Stimulated activated CD8-positive, alpha-beta memory T cell treated with anti-CD3 and anti-CD28 coated beads, Interleukin-15, amount 100 ng/mL, for 48 hours (primary cell): Measurements from ENCODE around the gene SLC2A9.

Experiments
- DNase-seq, 2 donors: peaks; one replicate each; pipeline ENCODE4 v3.0.0-alpha.2; 2020; ENCODE audit warnings: low read depth in 2 of 2

SLC2A9 gene

GRCh38 chr4:10020871-10021652 lies at the start of gene SLC2A9:
TSS of gene SLC2A9 (minus strand) at chr4:10021497. CDS start at chr4:10021429, 68 bp downstream.
- no peak for DNase-seq

GRCh38 chr4:10069075-10069642 lies 47.9 kb upstream of the SLC2A9 start:
- DNase-seq: no peak

GRCh38 chr4:10066670-10067651 lies 45.7 kb upstream of the SLC2A9 start:
- DNase-seq: no peak

GRCh38 chr4:10066206-10066605 lies 44.9 kb upstream of the SLC2A9 start:
- no peak for DNase-seq

- DNase-seq: no peak
These were observed 42.4 kb upstream of the SLC2A9 start for GRCh38 chr4:10063544-10064300.

- no peak for DNase-seq
These were observed 40.5 kb upstream of the SLC2A9 start for GRCh38 chr4:10061650-10062415.

GRCh38 chr4:10058371-10058770 lies 37.1 kb upstream of the SLC2A9 start:
- no peak for DNase-seq

GRCh38 chr4:10057023-10057395 lies 35.7 kb upstream of the SLC2A9 start:
- no peak for DNase-seq

- no peak for DNase-seq
These were observed 35.2 kb upstream of the SLC2A9 start for GRCh38 chr4:10056334-10057022.

- DNase-seq: no peak
These were observed 34.6 kb upstream of the SLC2A9 start for GRCh38 chr4:10055871-10056270.

- no peak for DNase-seq
These were observed 33.3 kb upstream of the SLC2A9 start for GRCh38 chr4:10054571-10055041.

- no peak for DNase-seq
These were observed 32.5 kb upstream of the SLC2A9 start for GRCh38 chr4:10053635-10054453.

- no peak for DNase-seq
These were observed 30.3 kb upstream of the SLC2A9 start for GRCh38 chr4:10051517-10052135.

GRCh38 chr4:10050721-10051120 lies 29.4 kb upstream of the SLC2A9 start:
- DNase-seq: no peak

GRCh38 chr4:10050261-10050661 lies 29.0 kb upstream of the SLC2A9 start:
- DNase-seq: no peak

GRCh38 chr4:10048941-10049697 lies 27.8 kb upstream of the SLC2A9 start:
- no peak for DNase-seq

- DNase-seq: no peak
These were observed 26.7 kb upstream of the SLC2A9 start for GRCh38 chr4:10047967-10048366.

GRCh38 chr4:10046471-10046870 lies 25.2 kb upstream of the SLC2A9 start:
- no peak for DNase-seq
